Kidney epithelial cell (primary cell): ENCODE measurements around the gene AXL. TPM values are rescaled to one million over a fixed set of nuclear protein-coding genes. Genes with fewer than 3 reads are reported as not detected.

Experiments
- DNase-seq: peaks from one replicate; pipeline ENCODE4 v3.0.0-alpha.2; 2010; ENCODE audit warnings: low read depth
- H3K27me3 ChIP-seq: 2 replicates; pipeline ENCODE4 v1.6.0; 2011; ENCODE audit warnings: low read length; ENCODE audit not compliant: control insufficient read depth, insufficient read depth
- H3K36me3 ChIP-seq: 2 replicates; pipeline ENCODE4 v1.5.1; 2011; ENCODE audit warnings: low read length; ENCODE audit not compliant: control insufficient read depth, insufficient read depth
- H3K4me3 ChIP-seq: 2 replicates; pipeline ENCODE4 v1.5.1; 2011; ENCODE audit warnings: low read depth, mild to moderate bottlenecking, control low read depth, low read length
- CTCF ChIP-seq: IDR thresholded peaks from 2 replicates; pipeline ENCODE4 v1.5.1; 2011; ENCODE audit warnings: mild to moderate bottlenecking, moderate library complexity, low read length, control low read depth, inconsistent platforms; ENCODE audit not compliant: insufficient read depth, poor library complexity, severe bottlenecking
- total RNA-seq: library from RNA; depleted of rRNA; stranded (reverse); fragments of >200 nt; gene quantifications from 2 replicates; pipeline ENCODE4 v1.2.3, GENCODE V29; 2015

The AXL gene
- total RNA-seq, 1 donor from 2014 or later = 128 TPM

GRCh38 chr19:41186971-41187883 is 31.8 kb upstream of the AXL start:
- no peak for TF ChIP-seq CTCF
- Histone ChIP-seq H3K27me3 (no peaks in the 10 kb centered on the region), H3K4me3 (no peak overlapping the region), H3K36me3 (no peaks in the 10 kb centered on the region)
- no peak for DNase-seq

GRCh38 chr19:41187884-41188279 is 31.1 kb upstream of the AXL start:
- Histone ChIP-seq H3K36me3 (no peaks in the 10 kb centered on the region), H3K27me3 (no peaks in the 10 kb centered on the region), H3K4me3 (no peak overlapping the region)
- no peak for DNase-seq
- no peak for TF ChIP-seq CTCF

- DNase-seq = no peak
- TF ChIP-seq CTCF = no peak
These were observed 29.5 kb upstream of the AXL start for GRCh38 chr19:41189425-41190065.

GRCh38 chr19:41192574-41193429 is 26.2 kb upstream of the AXL start, which contains the start of gene CYP2S1:
Gene CYP2S1, plus strand, starts transcription at chr19:41193219. Its CDS starts 46 bp downstream, at chr19:41193265.
- DNase-seq = no peak
- no peaks in the 10 kb centered on the region for H3K27me3 ChIP-seq
- H3K4me3 ChIP-seq = peak within 1 kb of the TSS; percentile 38

More at GRCh38 chr19:41189425-41190065, 29.5 kb upstream of the AXL start:
- Histone ChIP-seq H3K4me3 (no peak overlapping the region), H3K27me3 (no peaks in the 10 kb centered on the region), H3K36me3 (no peaks in the 10 kb centered on the region)

More at GRCh38 chr19:41192574-41193429, 26.2 kb upstream of the AXL start, which contains the start of gene CYP2S1:
- no peaks in the 10 kb centered on the region for H3K36me3 ChIP-seq
- TF ChIP-seq CTCF = no peak
